ACC112 (cell line): Measurements from ENCODE around the gene PLPP3.
A peak's percentile ranks its signal among the peaks of the same experiment; 100 is the strongest.

Experiments
- H2AFZ ChIP-seq: fragments of 200-600 bp; sonication (generic); one replicate; pipeline ENCODE4 v1.6.0; 2017; ENCODE audit warnings: antibody characterized with exemption, low read length; ENCODE audit not compliant: unreplicated experiment
- H3K27ac ChIP-seq: fragments of 200-600 bp; sonication (generic); 2 replicates; pipeline ENCODE4 v1.5.1; 2014; ENCODE audit warnings: low read depth, mild to moderate bottlenecking, antibody characterized with exemption, low read length, moderate library complexity
- H3K27me3 ChIP-seq: fragments of 200-600 bp; sonication (generic); 2 replicates; pipeline ENCODE4 v1.6.1; 2014; ENCODE audit warnings: mild to moderate bottlenecking, antibody characterized with exemption, low read length, moderate library complexity, mixed read lengths; ENCODE audit not compliant: insufficient read depth
- H3K36me3 ChIP-seq: fragments of 200-600 bp; sonication (generic); 2 replicates; pipeline ENCODE4 v1.6.1; 2016; ENCODE audit warnings: mild to moderate bottlenecking, antibody characterized with exemption, low read length, moderate library complexity, mixed read lengths; ENCODE audit not compliant: insufficient read depth
- H3K4me1 ChIP-seq: fragments of 200-600 bp; sonication (generic); one replicate; pipeline ENCODE4 v1.6.1; 2016; ENCODE audit warnings: low read length, mixed read lengths; ENCODE audit not compliant: insufficient read depth, unreplicated experiment, control insufficient read depth
- H3K4me3 ChIP-seq: fragments of 200-600 bp; sonication (generic); 2 replicates; pipeline ENCODE4 v1.5.1; 2014; ENCODE audit warnings: mild to moderate bottlenecking, low read depth, low read length
- H3K79me2 ChIP-seq: fragments of 200-600 bp; sonication (generic); one replicate; pipeline ENCODE4 v1.6.0; 2016; ENCODE audit warnings: low read length; ENCODE audit not compliant: control insufficient read depth, unreplicated experiment, insufficient read depth

PLPP3 gene

GRCh38 chr1:56522680-56523079 is 56.7 kb downstream of the PLPP3 start:
- no peak overlapping the region for H2AFZ ChIP-seq
- no peak overlapping the region for H3K27ac ChIP-seq
- H3K4me3 ChIP-seq, result no peak overlapping the region
- peaks cover 11% of the 10 kb centered on the region for H3K79me2 ChIP-seq
- H3K27me3 ChIP-seq, result no peaks in the 10 kb centered on the region
- H3K4me1 ChIP-seq, result peaks cover 35% of the 10 kb centered on the region
- peaks cover 59% of the 10 kb centered on the region for H3K36me3 ChIP-seq

- H3K27me3 ChIP-seq, result no peaks in the 10 kb centered on the region
- no peak overlapping the region for H3K27ac ChIP-seq
- peaks cover 71% of the 10 kb centered on the region for H3K36me3 ChIP-seq
- H3K4me3 ChIP-seq, result no peak overlapping the region
- H3K79me2 ChIP-seq, result peaks cover 13% of the 10 kb centered on the region
- no peak overlapping the region for H2AFZ ChIP-seq
- H3K4me1 ChIP-seq, result peaks cover 22% of the 10 kb centered on the region
These were observed 59.3 kb downstream of the PLPP3 start for GRCh38 chr1:56520016-56520601.

GRCh38 chr1:56517404-56518130 is 61.8 kb downstream of the PLPP3 start:
- no peaks in the 10 kb centered on the region for H3K27me3 ChIP-seq
- H2AFZ ChIP-seq, result no peak overlapping the region
- peaks cover 22% of the 10 kb centered on the region for H3K4me1 ChIP-seq
- H3K36me3 ChIP-seq, result peaks cover 62% of the 10 kb centered on the region
- peak overlapping the region; percentile 52 for H3K27ac ChIP-seq
- H3K79me2 ChIP-seq, result peaks cover 13% of the 10 kb centered on the region
- H3K4me3 ChIP-seq, result no peak overlapping the region

- peaks cover 13% of the 10 kb centered on the region for H3K79me2 ChIP-seq
- no peaks in the 10 kb centered on the region for H3K27me3 ChIP-seq
- H3K27ac ChIP-seq, result peak overlapping the region; percentile 52
- no peak overlapping the region for H2AFZ ChIP-seq
- H3K4me1 ChIP-seq, result peaks cover 22% of the 10 kb centered on the region
- no peak overlapping the region for H3K4me3 ChIP-seq
- peaks cover 58% of the 10 kb centered on the region for H3K36me3 ChIP-seq
These were observed 62.7 kb downstream of the PLPP3 start for GRCh38 chr1:56516539-56517252.

GRCh38 chr1:56515898-56516538 is 63.3 kb downstream of the PLPP3 start:
- Histone ChIP-seq H3K27me3 (no peaks in the 10 kb centered on the region), H3K79me2 (peaks cover 13% of the 10 kb centered on the region), H3K4me1 (peaks cover 22% of the 10 kb centered on the region), H3K27ac (peak overlapping the region; percentile 52), H3K4me3 (no peak overlapping the region), H3K36me3 (peaks cover 59% of the 10 kb centered on the region), H2AFZ (no peak overlapping the region)

GRCh38 chr1:56512724-56513494 is 66.5 kb downstream of the PLPP3 start:
- H3K36me3 ChIP-seq, result peaks cover 71% of the 10 kb centered on the region

GRCh38 chr1:56511766-56512165 is 67.6 kb downstream of the PLPP3 start:
- Histone ChIP-seq H3K4me3 (no peak overlapping the region), H3K27ac (no peak overlapping the region), H3K4me1 (peaks cover 24% of the 10 kb centered on the region), H3K79me2 (peaks cover 13% of the 10 kb centered on the region), H3K36me3 (peaks cover 74% of the 10 kb centered on the region), H2AFZ (no peak overlapping the region), H3K27me3 (no peaks in the 10 kb centered on the region)

More at GRCh38 chr1:56512724-56513494, 66.5 kb downstream of the PLPP3 start:
- no peak overlapping the region for H3K4me3 ChIP-seq
- no peak overlapping the region for H2AFZ ChIP-seq
- H3K4me1 ChIP-seq, result peaks cover 34% of the 10 kb centered on the region
- H3K27me3 ChIP-seq, result no peaks in the 10 kb centered on the region
- peaks cover 17% of the 10 kb centered on the region for H3K79me2 ChIP-seq
- no peak overlapping the region for H3K27ac ChIP-seq

GRCh38 chr1:56511364-56511763 is 68.0 kb downstream of the PLPP3 start:
- no peak overlapping the region for H3K27ac ChIP-seq
- H3K79me2 ChIP-seq, result peaks cover 13% of the 10 kb centered on the region
- peaks cover 20% of the 10 kb centered on the region for H3K4me1 ChIP-seq
- H3K4me3 ChIP-seq, result no peak overlapping the region
- no peak overlapping the region for H2AFZ ChIP-seq
- peaks cover 75% of the 10 kb centered on the region for H3K36me3 ChIP-seq
- H3K27me3 ChIP-seq, result no peaks in the 10 kb centered on the region

- peaks cover 20% of the 10 kb centered on the region for H3K4me1 ChIP-seq
- peaks cover 11% of the 10 kb centered on the region for H3K79me2 ChIP-seq
- H3K36me3 ChIP-seq, result peaks cover 73% of the 10 kb centered on the region
- H3K27me3 ChIP-seq, result no peaks in the 10 kb centered on the region
- H3K27ac ChIP-seq, result no peak overlapping the region; the same call in 1 of the 2 replicates
- H2AFZ ChIP-seq, result no peak overlapping the region
- H3K4me3 ChIP-seq, result no peak overlapping the region
These were observed 68.7 kb downstream of the PLPP3 start for GRCh38 chr1:56510642-56511021.
